Lower lobe of right lung (tissue), 2 donors: Measurements from ENCODE around the gene PPP6C. TPM values are rescaled to one million over a fixed set of nuclear protein-coding genes. Genes with fewer than 3 reads are reported as not detected.

ENCODE experiments used
- ATAC-seq, 2 donors: fragments of 200-7000 bp; cut with Tn5 transposase; one replicate each; pipeline ENCODE4 v1.9.1; 2020 to 2022; ENCODE audit warnings: mild to moderate bottlenecking in 2 of 2, moderate library complexity in 2 of 2
- DNase-seq: peaks from one replicate; pipeline ENCODE4 v3.0.0-alpha.2; 2020
- H3K27ac ChIP-seq: fragments of 200-600 bp; one replicate; pipeline ENCODE4 v1.8.0; 2022
- H3K27me3 ChIP-seq: fragments of 200-600 bp; one replicate; pipeline ENCODE4 v1.8.0; 2022; ENCODE audit warnings: low read depth
- H3K36me3 ChIP-seq: fragments of 200-600 bp; one replicate; pipeline ENCODE4 v1.8.0; 2022; ENCODE audit warnings: mild to moderate bottlenecking
- H3K4me1 ChIP-seq: fragments of 200-600 bp; one replicate; pipeline ENCODE4 v1.8.0; 2022
- H3K4me3 ChIP-seq: fragments of 200-600 bp; one replicate; pipeline ENCODE4 v1.8.0; 2022; ENCODE audit warnings: mild to moderate bottlenecking
- H3K9me3 ChIP-seq: fragments of 200-600 bp; one replicate; pipeline ENCODE4 v1.8.0; 2022
- intact Hi-C: fragments of 100-400 bp; cut with DNase I; formaldehyde crosslinking; loops from one replicate; pipeline ENCODE4 v1.11.0; 2022
- total RNA-seq: library from RNA; stranded (reverse); fragmentation: NEBNext Ultra II Directional; extraction: Animal tissue kit (Norgen Biotek cat#: 25700); gene quantifications from one replicate; pipeline ENCODE4 v1.2.1, GENCODE V29; 2021
- TF ChIP-seq, protein P1 (sequence below): fragments of 200-600 bp; IDR thresholded peaks from one replicate; pipeline ENCODE4 v1.8.0; 2022; ENCODE audit warnings: antibody characterized with exemption, mild to moderate bottlenecking
- donor health status: DM: no; HTN: yes; CAD: no; lungs with severe emphysema.

Gene PPP6C
- total RNA-seq, 1 donor from 2014 or later = 44.7 TPM

- peaks cover 25% of the 10 kb centered on the region for H3K36me3 ChIP-seq
- no peak overlapping the region for H3K4me3 ChIP-seq
- H3K9me3 ChIP-seq = no peaks in the 10 kb centered on the region
- TF ChIP-seq, protein P1, sequence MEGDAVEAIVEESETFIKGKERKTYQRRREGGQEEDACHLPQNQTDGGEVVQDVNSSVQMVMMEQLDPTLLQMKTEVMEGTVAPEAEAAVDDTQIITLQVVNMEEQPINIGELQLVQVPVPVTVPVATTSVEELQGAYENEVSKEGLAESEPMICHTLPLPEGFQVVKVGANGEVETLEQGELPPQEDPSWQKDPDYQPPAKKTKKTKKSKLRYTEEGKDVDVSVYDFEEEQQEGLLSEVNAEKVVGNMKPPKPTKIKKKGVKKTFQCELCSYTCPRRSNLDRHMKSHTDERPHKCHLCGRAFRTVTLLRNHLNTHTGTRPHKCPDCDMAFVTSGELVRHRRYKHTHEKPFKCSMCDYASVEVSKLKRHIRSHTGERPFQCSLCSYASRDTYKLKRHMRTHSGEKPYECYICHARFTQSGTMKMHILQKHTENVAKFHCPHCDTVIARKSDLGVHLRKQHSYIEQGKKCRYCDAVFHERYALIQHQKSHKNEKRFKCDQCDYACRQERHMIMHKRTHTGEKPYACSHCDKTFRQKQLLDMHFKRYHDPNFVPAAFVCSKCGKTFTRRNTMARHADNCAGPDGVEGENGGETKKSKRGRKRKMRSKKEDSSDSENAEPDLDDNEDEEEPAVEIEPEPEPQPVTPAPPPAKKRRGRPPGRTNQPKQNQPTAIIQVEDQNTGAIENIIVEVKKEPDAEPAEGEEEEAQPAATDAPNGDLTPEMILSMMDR = no peak
- intact Hi-C loops = no loop called here
- no peak for DNase-seq
- H3K27me3 ChIP-seq = no peaks in the 10 kb centered on the region
- ATAC-seq = peak in 1 of 2 donors; percentile 57
- H3K4me1 ChIP-seq = peaks cover 20% of the 10 kb centered on the region
- H3K27ac ChIP-seq = no peak overlapping the region
Observed at GRCh38 chr9:125160750-125161149, 28.9 kb downstream of the PPP6C start.

DNA sequence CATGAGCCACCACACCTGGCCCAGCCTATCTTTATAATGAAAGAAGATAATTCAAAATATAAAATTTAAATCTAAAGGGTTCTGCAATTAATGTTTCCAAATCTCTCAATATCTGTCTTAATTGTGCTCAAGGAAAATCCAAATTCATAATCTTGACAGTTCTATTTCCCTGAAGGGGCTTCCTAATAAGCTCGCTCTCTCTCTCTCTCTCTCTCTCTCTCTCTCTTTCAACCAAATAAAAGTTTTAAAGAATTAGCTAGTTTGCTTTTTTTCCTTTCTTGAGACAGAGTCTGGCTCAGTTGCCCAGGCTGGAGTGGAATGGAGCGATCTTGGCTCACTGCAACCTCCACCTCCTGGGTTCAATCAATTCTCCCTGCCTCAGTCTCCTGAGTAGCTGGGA, 33.1 kb downstream of the PPP6C start:
- intact Hi-C loops = no loop called here
- Histone ChIP-seq H3K36me3 (peaks cover 54% of the 10 kb centered on the region), H3K9me3 (no peaks in the 10 kb centered on the region), H3K4me1 (peaks cover 12% of the 10 kb centered on the region), H3K27ac (no peak overlapping the region), H3K27me3 (no peaks in the 10 kb centered on the region), H3K4me3 (no peak overlapping the region)
- TF ChIP-seq, protein P1 = no peak
- DNase-seq = no peak
- ATAC-seq = no peak

- TF ChIP-seq, protein P1 = no peak
- Histone ChIP-seq H3K27me3 (no peaks in the 10 kb centered on the region), H3K4me3 (no peak overlapping the region), H3K27ac (no peak overlapping the region), H3K36me3 (peaks cover 79% of the 10 kb centered on the region), H3K4me1 (no peaks in the 10 kb centered on the region), H3K9me3 (no peaks in the 10 kb centered on the region)
- DNase-seq = no peak
- no peak for ATAC-seq
- intact Hi-C loops = no loop called here
Observed at GRCh38 chr9:125153712-125154367, 35.8 kb downstream of the PPP6C start.

GRCh38 chr9:125151730-125152129, 37.9 kb downstream of the PPP6C start:
- Histone ChIP-seq H3K27me3 (no peaks in the 10 kb centered on the region), H3K27ac (no peak overlapping the region), H3K4me1 (peaks cover 15% of the 10 kb centered on the region), H3K36me3 (peaks cover 74% of the 10 kb centered on the region), H3K4me3 (no peak overlapping the region), H3K9me3 (no peaks in the 10 kb centered on the region)
- ATAC-seq (no peak), DNase-seq (no peak)
- TF ChIP-seq, protein P1 = no peak
- intact Hi-C loops = no loop called here

DNA sequence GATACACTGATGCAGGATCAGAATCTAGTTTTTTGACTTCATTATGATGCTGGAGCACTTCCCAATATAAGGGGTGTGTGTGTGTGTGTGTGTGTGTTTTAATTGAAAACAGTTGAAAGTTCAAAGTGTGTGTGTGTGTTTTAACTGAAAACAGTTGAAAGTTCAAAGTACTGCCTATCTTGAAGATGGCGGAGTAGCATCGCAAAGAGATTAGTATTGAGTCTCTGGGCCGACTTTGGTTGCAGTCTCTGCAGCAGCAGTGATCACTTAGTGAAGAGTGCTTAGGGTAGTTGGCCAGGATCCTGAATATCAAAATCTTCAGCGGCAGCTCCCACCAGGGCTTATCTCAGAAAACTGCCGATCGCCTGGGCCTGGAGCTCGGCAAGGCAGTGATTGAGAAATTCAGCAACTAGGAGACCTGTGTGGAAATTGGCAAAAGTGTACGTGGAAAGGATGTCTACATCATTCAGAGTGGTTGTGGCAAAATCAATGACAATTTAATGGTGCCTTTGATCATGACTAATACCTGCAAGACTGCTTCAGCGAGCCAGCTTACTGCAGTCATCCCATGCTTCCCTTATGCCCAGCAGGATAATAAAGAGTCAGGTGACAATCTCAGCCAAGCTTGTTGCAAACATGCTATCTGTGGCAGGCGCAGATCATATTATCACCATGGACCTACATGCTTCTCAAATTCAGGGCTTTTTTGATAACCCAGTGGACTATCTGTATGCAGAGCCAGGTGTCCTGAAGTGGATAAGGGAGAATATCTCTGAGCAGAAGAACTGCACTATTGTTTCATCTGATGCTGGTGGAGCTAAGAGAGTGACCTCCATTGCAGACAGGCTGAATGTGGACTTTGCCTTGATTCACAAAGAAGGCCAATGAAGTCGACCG, 39.0 kb downstream of the PPP6C start:
- Histone ChIP-seq H3K4me3 (no peak overlapping the region), H3K36me3 (peaks cover 73% of the 10 kb centered on the region), H3K4me1 (peaks cover 21% of the 10 kb centered on the region), H3K27me3 (no peaks in the 10 kb centered on the region), H3K27ac (no peak overlapping the region), H3K9me3 (no peaks in the 10 kb centered on the region)
- intact Hi-C loops = no loop called here
- DNase-seq = no peak
- TF ChIP-seq, protein P1 = no peak
- no peak for ATAC-seq
